Activated naive CD8-positive, alpha-beta T cell treated with anti-CD3 and anti-CD28 coated beads, Interleukin-2, amount 10 ng/mL, durations not matched to agents 7 days and 5 days (primary cell): ENCODE results near the gene GRIN2A. TPM values are rescaled to one million over a fixed set of nuclear protein-coding genes. Genes with fewer than 3 reads are reported as not detected.
A peak's percentile ranks its signal among the peaks of the same experiment; 100 is the strongest.

Experiments
- ATAC-seq: fragments of 150-1000 bp; cut with Tn5 transposase; one replicate; pipeline ENCODE4 v1.10.0; 2021; ENCODE audit warnings: low read depth, moderate library complexity
- POLR2A ChIA-PET: fragments of 350-600 bp; sonication (Branson Sonifier 250); formaldehyde crosslinking; loops from one replicate; lab custom pipeline; 2021; ENCODE audit warnings: antibody characterized with exemption; lab: Charles Lee
- DNase-seq: peaks from one replicate; pipeline ENCODE4 v3.0.0; 2021
- H3K27ac Mint-ChIP-seq: one replicate; pipeline ENCODE4 v1.8.0; 2022; ENCODE audit warnings: mild to moderate bottlenecking, mixed read lengths
- H3K27me3 Mint-ChIP-seq: one replicate; pipeline ENCODE4 v1.8.0; 2022; ENCODE audit warnings: mild to moderate bottlenecking, moderate library complexity, mixed read lengths
- H3K36me3 Mint-ChIP-seq: one replicate; pipeline ENCODE4 v1.8.0; 2021; ENCODE audit warnings: mild to moderate bottlenecking, mixed read lengths
- H3K4me1 Mint-ChIP-seq: one replicate; pipeline ENCODE4 v1.8.0; 2021; ENCODE audit warnings: mixed read lengths
- H3K4me3 Mint-ChIP-seq: one replicate; pipeline ENCODE4 v1.8.0; 2022; ENCODE audit warnings: mild to moderate bottlenecking, moderate library complexity, mixed read lengths
- H3K9me3 Mint-ChIP-seq: one replicate; pipeline ENCODE4 v1.8.0; 2021; ENCODE audit warnings: mixed read lengths
- total RNA-seq, 2 experiments: library from RNA; stranded (reverse); gene quantifications; one replicate each; pipeline ENCODE4 v1.2.3, GENCODE V29; 2021

The GRIN2A gene
- total RNA-seq, 2 experiments from 2014 or later = not detected

DNA sequence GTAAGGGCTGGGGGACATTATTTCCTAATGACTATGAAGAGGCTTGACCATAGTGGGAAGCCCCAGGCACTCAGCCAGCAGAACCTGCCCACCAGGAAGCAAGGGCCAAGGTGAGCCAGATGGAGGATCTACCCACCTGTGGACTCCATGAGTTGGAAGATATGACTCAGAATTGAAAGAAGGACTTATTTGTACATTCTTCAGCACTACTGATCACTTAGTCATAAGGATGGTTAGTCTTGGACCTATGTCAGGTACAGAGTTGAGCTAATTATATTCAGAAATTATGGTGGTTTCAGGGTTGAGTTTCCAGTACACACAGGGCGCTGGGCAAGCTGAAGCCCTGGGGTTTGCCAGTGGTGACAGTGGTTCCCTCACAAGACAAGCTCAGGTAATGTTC is 24.0 kb upstream of the GRIN2A start:
- ATAC-seq (no peak), DNase-seq (no peak)
- Mint-ChIP-seq H3K36me3 (no peaks in the 10 kb centered on the region), H3K4me1 (no peaks in the 10 kb centered on the region), H3K9me3 (peaks cover 3% of the 10 kb centered on the region), H3K27me3 (no peaks in the 10 kb centered on the region), H3K4me3 (no peak overlapping the region), H3K27ac (no peak overlapping the region)
- POLR2A ChIA-PET = no interaction called here

- ATAC-seq = no peak
Observed at GRCh38 chr16:10205688-10206087, 23.5 kb upstream of the GRIN2A start.

GRCh38 chr16:10202649-10203048 is 20.4 kb upstream of the GRIN2A start:
- POLR2A ChIA-PET = no interaction called here
- DNase-seq (no peak), ATAC-seq (no peak)
- no peaks in the 10 kb centered on the region for H3K4me1 Mint-ChIP-seq
- no peaks in the 10 kb centered on the region for H3K36me3 Mint-ChIP-seq
- peaks cover 3% of the 10 kb centered on the region for H3K9me3 Mint-ChIP-seq
- no peak overlapping the region for H3K27ac Mint-ChIP-seq
- H3K27me3 Mint-ChIP-seq = peaks cover 2% of the 10 kb centered on the region
- no peak overlapping the region for H3K4me3 Mint-ChIP-seq

More at GRCh38 chr16:10205688-10206087, 23.5 kb upstream of the GRIN2A start:
- no peak overlapping the region for H3K27ac Mint-ChIP-seq
- DNase-seq = no peak
- peaks cover 3% of the 10 kb centered on the region for H3K9me3 Mint-ChIP-seq
- no peak overlapping the region for H3K4me3 Mint-ChIP-seq
- no peaks in the 10 kb centered on the region for H3K27me3 Mint-ChIP-seq
- POLR2A ChIA-PET = no interaction called here
- no peaks in the 10 kb centered on the region for H3K4me1 Mint-ChIP-seq
- H3K36me3 Mint-ChIP-seq = no peaks in the 10 kb centered on the region

GRCh38 chr16:10200637-10201586 is 18.7 kb upstream of the GRIN2A start:
- Mint-ChIP-seq H3K36me3 (no peaks in the 10 kb centered on the region), H3K4me1 (no peaks in the 10 kb centered on the region), H3K27ac (no peak overlapping the region), H3K9me3 (peaks cover 3% of the 10 kb centered on the region), H3K27me3 (peaks cover 2% of the 10 kb centered on the region), H3K4me3 (no peak overlapping the region)
- POLR2A ChIA-PET = no interaction called here
- no peak for DNase-seq
- no peak for ATAC-seq

DNA sequence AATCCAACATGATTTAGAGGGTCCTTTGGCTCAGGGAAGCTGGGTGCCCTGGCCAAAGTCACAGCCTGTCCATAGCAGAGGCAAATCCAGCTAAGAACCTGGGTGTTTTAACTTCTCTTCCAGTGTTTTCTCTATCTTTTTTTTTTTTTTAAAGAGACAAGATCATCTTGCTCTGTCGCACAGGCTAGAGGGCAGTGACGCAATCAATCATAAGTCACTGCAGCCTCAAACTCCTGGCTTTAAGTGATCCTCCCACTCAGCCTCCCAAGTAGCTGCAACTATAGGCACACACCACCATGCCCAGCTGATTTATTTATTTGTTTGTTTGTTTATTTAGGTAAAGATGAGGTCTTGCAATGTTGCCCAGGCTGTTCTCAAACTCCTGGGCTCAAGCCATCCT is 14.8 kb upstream of the GRIN2A start:
- no peak overlapping the region for H3K4me3 Mint-ChIP-seq
- H3K27ac Mint-ChIP-seq = no peak overlapping the region
- no peaks in the 10 kb centered on the region for H3K36me3 Mint-ChIP-seq
- peaks cover 2% of the 10 kb centered on the region for H3K27me3 Mint-ChIP-seq
- ATAC-seq = no peak
- no peaks in the 10 kb centered on the region for H3K9me3 Mint-ChIP-seq
- no peak for DNase-seq
- no peaks in the 10 kb centered on the region for H3K4me1 Mint-ChIP-seq
- POLR2A ChIA-PET = interaction anchor here (0.6 kb wide), 1 partner anchor 1661 kb away, joined by 3 read pairs; no protein-coding TSS in a partner anchor

GRCh38 chr16:10191096-10191495 is 8.9 kb upstream of the GRIN2A start:
- Mint-ChIP-seq H3K9me3 (no peaks in the 10 kb centered on the region), H3K27ac (no peak overlapping the region), H3K4me1 (peaks cover 1% of the 10 kb centered on the region), H3K27me3 (no peaks in the 10 kb centered on the region), H3K36me3 (no peaks in the 10 kb centered on the region), H3K4me3 (no peak overlapping the region)
- POLR2A ChIA-PET = no interaction called here
- no peak for ATAC-seq
- DNase-seq = no peak

- Mint-ChIP-seq H3K27me3 (no peaks in the 10 kb centered on the region), H3K36me3 (no peaks in the 10 kb centered on the region), H3K4me1 (peaks cover 1% of the 10 kb centered on the region), H3K4me3 (no peak overlapping the region), H3K9me3 (no peaks in the 10 kb centered on the region), H3K27ac (no peak overlapping the region)
- DNase-seq (no peak), ATAC-seq (no peak)
- POLR2A ChIA-PET = no interaction called here
Observed at GRCh38 chr16:10189861-10190390, 7.7 kb upstream of the GRIN2A start.

GRCh38 chr16:10188236-10188635 is 6.0 kb upstream of the GRIN2A start:
- no peak for DNase-seq
- Mint-ChIP-seq H3K27ac (no peak overlapping the region), H3K36me3 (no peaks in the 10 kb centered on the region), H3K4me3 (no peak overlapping the region), H3K9me3 (no peaks in the 10 kb centered on the region), H3K4me1 (peaks cover 4% of the 10 kb centered on the region), H3K27me3 (peaks cover 16% of the 10 kb centered on the region)
- POLR2A ChIA-PET = no interaction called here
- ATAC-seq = no peak

DNA sequence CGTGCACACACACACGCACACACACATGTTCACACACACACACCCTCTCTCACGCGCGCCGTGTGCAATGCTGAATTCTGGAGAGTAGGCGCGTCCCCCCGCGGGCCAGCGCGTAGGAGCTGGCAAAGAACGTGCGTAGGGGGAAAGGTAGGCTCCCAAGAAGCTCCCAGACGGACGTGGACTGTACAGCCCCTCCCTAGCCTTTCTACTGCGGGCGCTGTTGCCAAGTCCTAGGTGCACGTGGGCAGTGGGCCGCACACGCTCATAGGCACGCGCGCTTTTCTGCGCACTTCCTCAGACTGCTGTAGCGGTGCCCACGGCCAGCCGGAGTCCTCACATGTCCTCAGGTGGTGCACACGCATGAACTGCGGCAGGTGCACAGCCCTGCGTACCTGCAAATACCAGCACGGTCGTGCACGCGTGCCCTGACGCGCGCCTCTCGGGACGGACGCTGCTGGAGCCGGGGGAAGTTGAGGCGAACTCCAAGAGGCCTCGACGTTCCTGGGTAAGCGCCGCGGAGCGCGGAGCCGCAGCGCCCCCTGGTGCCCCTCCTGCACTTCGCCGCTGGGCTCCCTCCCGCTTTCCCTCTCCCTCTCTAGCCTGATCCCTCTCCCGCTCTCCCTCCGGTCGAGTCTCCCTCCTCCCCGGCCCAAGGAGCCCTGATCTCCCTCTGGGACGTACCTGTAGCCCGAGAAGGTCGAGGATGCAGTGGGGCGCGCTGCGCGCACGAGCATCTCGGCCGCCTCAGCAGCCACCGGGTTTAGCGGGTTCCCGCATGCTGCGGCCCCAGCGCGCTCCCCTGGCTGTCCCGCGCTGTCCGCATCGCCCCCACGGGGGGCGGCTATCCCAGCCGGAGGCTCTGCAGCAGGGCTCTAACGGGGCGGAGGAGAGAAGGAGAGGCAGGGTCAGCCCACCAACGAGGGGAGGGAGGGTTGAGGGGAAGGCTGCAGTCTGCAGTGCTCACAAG is 749 bp downstream of the GRIN2A start:
- peaks cover 38% of the 10 kb centered on the region for H3K27me3 Mint-ChIP-seq
- no peak overlapping the region for H3K4me3 Mint-ChIP-seq
- no peaks in the 10 kb centered on the region for H3K9me3 Mint-ChIP-seq
- no peaks in the 10 kb centered on the region for H3K36me3 Mint-ChIP-seq
- H3K27ac Mint-ChIP-seq = no peak overlapping the region
- DNase-seq = peak; percentile 71
- peaks cover 3% of the 10 kb centered on the region for H3K4me1 Mint-ChIP-seq
- peak; percentile 54 for ATAC-seq
- POLR2A ChIA-PET = no interaction called here

DNA sequence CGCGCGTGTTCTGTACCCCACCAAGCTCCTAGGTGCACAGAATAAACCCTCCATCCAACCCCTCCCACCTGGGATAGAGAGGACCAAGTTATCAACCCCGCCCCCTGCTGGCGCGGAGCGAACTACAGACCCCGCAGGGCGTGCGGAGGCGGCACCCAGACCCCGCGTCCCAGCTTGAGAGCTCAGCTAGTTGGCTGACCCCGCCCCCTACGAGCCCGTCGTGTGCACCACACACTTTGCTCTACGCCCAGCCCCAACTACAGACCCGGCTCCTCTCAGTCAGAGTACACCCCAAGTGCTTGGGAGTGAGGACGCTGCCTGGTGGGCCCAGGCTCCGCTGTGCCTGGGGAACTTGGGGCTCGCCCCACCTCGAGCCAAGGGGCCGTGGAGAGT is 1.5 kb downstream of the GRIN2A start:
- no peak overlapping the region for H3K27ac Mint-ChIP-seq
- no peak overlapping the region for H3K4me3 Mint-ChIP-seq
- ATAC-seq (no peak), DNase-seq (peak; percentile 42)
- H3K27me3 Mint-ChIP-seq = peaks cover 38% of the 10 kb centered on the region
- POLR2A ChIA-PET = no interaction called here
- peaks cover 3% of the 10 kb centered on the region for H3K4me1 Mint-ChIP-seq
- H3K36me3 Mint-ChIP-seq = no peaks in the 10 kb centered on the region
- no peaks in the 10 kb centered on the region for H3K9me3 Mint-ChIP-seq

DNA sequence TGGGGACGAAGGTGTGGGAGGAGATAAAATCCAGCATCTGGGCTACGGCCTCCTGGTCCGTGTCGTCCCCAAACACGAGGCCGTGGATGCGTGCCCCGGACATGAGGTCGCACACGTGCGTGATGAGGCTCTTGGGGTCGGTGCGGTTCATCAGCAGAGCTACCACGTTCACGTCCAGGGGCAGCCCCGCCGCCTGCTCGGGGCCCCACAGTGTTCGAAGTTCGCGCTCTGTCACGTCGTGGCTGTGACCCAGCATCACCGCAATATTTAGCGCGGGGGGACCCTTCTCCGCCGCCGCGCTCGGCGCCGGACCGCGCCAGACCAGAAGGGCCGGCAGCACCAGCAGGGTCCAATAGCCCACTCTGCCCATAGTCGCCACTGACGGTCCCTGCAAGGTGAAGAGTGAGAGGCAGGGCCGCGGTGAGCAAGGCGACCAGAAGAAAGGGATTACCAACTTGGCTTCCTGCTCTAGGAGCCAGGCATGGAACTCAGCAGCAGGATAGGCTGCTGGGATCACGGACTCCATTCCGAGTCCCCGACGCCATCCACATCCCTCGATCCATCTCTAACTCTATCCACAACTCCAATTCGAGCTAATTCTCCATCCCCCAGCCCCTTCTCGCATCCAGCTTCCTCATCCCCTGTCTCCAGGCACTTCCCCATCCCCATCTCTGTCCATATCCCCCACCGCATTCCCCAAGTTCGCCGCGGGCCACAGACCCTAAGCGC is 2.0 kb downstream of the GRIN2A start:
- H3K9me3 Mint-ChIP-seq = no peaks in the 10 kb centered on the region
- H3K27ac Mint-ChIP-seq = no peak overlapping the region
- no peaks in the 10 kb centered on the region for H3K36me3 Mint-ChIP-seq
- H3K4me3 Mint-ChIP-seq = no peak overlapping the region
- peaks cover 3% of the 10 kb centered on the region for H3K4me1 Mint-ChIP-seq
- no peak for DNase-seq
- POLR2A ChIA-PET = no interaction called here
- no peak for ATAC-seq
- peaks cover 38% of the 10 kb centered on the region for H3K27me3 Mint-ChIP-seq

DNA sequence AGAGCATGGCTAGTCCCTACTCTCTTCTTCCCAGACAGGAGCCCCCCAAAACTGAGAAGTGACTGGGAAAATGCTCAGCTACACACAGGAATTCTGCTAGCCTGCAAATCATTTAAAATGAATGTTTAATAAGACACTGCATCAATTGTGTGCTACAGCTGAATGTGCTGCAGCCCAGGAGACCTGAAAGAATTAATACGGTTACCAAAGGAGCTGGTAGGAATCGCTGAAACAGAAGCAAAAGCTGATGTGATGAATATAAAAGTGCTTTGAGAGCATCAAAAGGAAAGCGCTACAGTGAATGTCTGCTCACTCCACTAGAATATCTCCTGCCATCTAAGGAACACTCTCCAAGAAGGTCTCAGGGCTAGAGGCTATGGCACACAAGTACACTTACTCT is 3.7 kb downstream of the GRIN2A start:
- peaks cover 2% of the 10 kb centered on the region for H3K4me1 Mint-ChIP-seq
- DNase-seq (no peak), ATAC-seq (no peak)
- H3K27ac Mint-ChIP-seq = no peak overlapping the region
- H3K27me3 Mint-ChIP-seq = peaks cover 25% of the 10 kb centered on the region
- POLR2A ChIA-PET = no interaction called here
- H3K36me3 Mint-ChIP-seq = no peaks in the 10 kb centered on the region
- no peaks in the 10 kb centered on the region for H3K9me3 Mint-ChIP-seq
- no peak overlapping the region for H3K4me3 Mint-ChIP-seq

GRCh38 chr16:10178080-10178479 is 4.1 kb downstream of the GRIN2A start:
- no peaks in the 10 kb centered on the region for H3K4me1 Mint-ChIP-seq
- H3K9me3 Mint-ChIP-seq = no peaks in the 10 kb centered on the region
- no peak for DNase-seq
- no peaks in the 10 kb centered on the region for H3K36me3 Mint-ChIP-seq
- ATAC-seq = no peak
- peaks cover 22% of the 10 kb centered on the region for H3K27me3 Mint-ChIP-seq
- POLR2A ChIA-PET = no interaction called here
- H3K4me3 Mint-ChIP-seq = no peak overlapping the region
- no peak overlapping the region for H3K27ac Mint-ChIP-seq
